ENCODE results near the gene CARD10. TPM values are rescaled to one million over a fixed set of nuclear protein-coding genes. Genes with fewer than 3 reads are reported as not detected.
"Not testable (repeated sequence)": the region's sequence is repeated elsewhere in the genome, so short reads cannot be mapped to it uniquely, and the experiment has no call there.

The CARD10 gene
- total RNA-seq, 3 donors from 2014 or later (not counting 1 experiment from before 2014, with no cell fraction given) = 0.09 to 0.16 (median 0.10) TPM

- H3K9me3 Mint-ChIP-seq = no peaks in the 10 kb centered on the region
- ATAC-seq (no peak), DNase-seq (no peak)
- no peak overlapping the region for H3K4me3 Mint-ChIP-seq
- 25% methylated on average over 28 of the region's 28 CpGs for whole genome bisulfite sequencing (ENCODE audit: insufficient coverage)
- Histone ChIP-seq H3K9me3 (ENCODE audit: control insufficient read depth, insufficient read depth, low read length) (no peaks in the 10 kb centered on the region), H3K4me1 (ENCODE audit: control insufficient read depth, insufficient read depth, low read length) (peaks cover 29% of the 10 kb centered on the region), H3K27ac (ENCODE audit: low read length) (no peak overlapping the region), H3K27me3 (ENCODE audit: control insufficient read depth, insufficient read depth, low read length) (peaks cover 2% of the 10 kb centered on the region), H3K4me3 (ENCODE audit: low read length) (no peak overlapping the region), H3K36me3 (ENCODE audit: control insufficient read depth, insufficient read depth, low read length) (no peaks in the 10 kb centered on the region)
- peaks cover 0 to 17% of the 10 kb centered on the region in 2 donors for H3K4me1 Mint-ChIP-seq
- intact Hi-C loops (cut with micrococcal nuclease) = no loop called here
- peak overlapping the region in 1 of 2 donors; percentile 60 for H3K27ac Mint-ChIP-seq
- TF ChIP-seq CTCF (IDR thresholded peaks at IDR 0.05) = no peak
- no peaks in the 10 kb centered on the region for H3K36me3 Mint-ChIP-seq
- H3K27me3 Mint-ChIP-seq (ENCODE audit: low read depth in 2 of 2) = peaks cover 0 to 17% of the 10 kb centered on the region in 2 donors
Observed at GRCh38 chr22:37545703-37546436, 26.7 kb upstream of the CARD10 start.

- peaks cover 33% of the 10 kb centered on the region for H3K4me1 ChIP-seq (ENCODE audit: control insufficient read depth, insufficient read depth, low read length)
- H3K27me3 ChIP-seq (ENCODE audit: control insufficient read depth, insufficient read depth, low read length) = peaks cover 6% of the 10 kb centered on the region
- no peaks in the 10 kb centered on the region for H3K36me3 ChIP-seq (ENCODE audit: control insufficient read depth, insufficient read depth, low read length)
- 47% methylated on average over 11 of the region's 11 CpGs for WGBS (ENCODE audit: insufficient coverage)
- H3K9me3 ChIP-seq (ENCODE audit: control insufficient read depth, insufficient read depth, low read length) = no peaks in the 10 kb centered on the region
- H3K27ac ChIP-seq (ENCODE audit: low read length) = no peak overlapping the region
- H3K36me3 Mint-ChIP-seq = no peaks in the 10 kb centered on the region
- no peak overlapping the region for H3K4me3 Mint-ChIP-seq
- no peaks in the 10 kb centered on the region for H3K9me3 Mint-ChIP-seq
- peaks cover 0 to 24% of the 10 kb centered on the region in 2 donors for H3K27me3 Mint-ChIP-seq (ENCODE audit: low read depth in 2 of 2)
- H3K27ac Mint-ChIP-seq = no peak overlapping the region
- no peak overlapping the region for H3K4me3 ChIP-seq (ENCODE audit: low read length)
- TF ChIP-seq CTCF (IDR thresholded peaks at IDR 0.05) = peak; percentile 19
- intact Hi-C loops (cut with micrococcal nuclease) = no loop called here
- ATAC-seq = peak; percentile 39 to 74 (median 65)
- peak; percentile 42 to 68 for DNase-seq
- H3K4me1 Mint-ChIP-seq = peaks cover 0 to 25% of the 10 kb centered on the region in 2 donors
Observed at GRCh38 chr22:37544955-37545702, 25.9 kb upstream of the CARD10 start.

- peaks cover 55% of the 10 kb centered on the region for H3K4me1 ChIP-seq (ENCODE audit: control insufficient read depth, insufficient read depth, low read length)
- no peak for ATAC-seq
- peaks cover 0 to 28% of the 10 kb centered on the region in 2 donors for H3K27me3 Mint-ChIP-seq (ENCODE audit: low read depth in 2 of 2)
- H3K4me1 Mint-ChIP-seq = peaks cover 7 to 37% of the 10 kb centered on the region in 2 donors
- intact Hi-C loops (cut with micrococcal nuclease) = no loop called here
- no peak overlapping the region for H3K27ac ChIP-seq (ENCODE audit: low read length)
- peaks cover 11% of the 10 kb centered on the region for H3K27me3 ChIP-seq (ENCODE audit: control insufficient read depth, insufficient read depth, low read length)
- H3K9me3 ChIP-seq (ENCODE audit: control insufficient read depth, insufficient read depth, low read length) = no peaks in the 10 kb centered on the region
- H3K36me3 Mint-ChIP-seq = no peaks in the 10 kb centered on the region
- no peaks in the 10 kb centered on the region for H3K36me3 ChIP-seq (ENCODE audit: control insufficient read depth, insufficient read depth, low read length)
- H3K9me3 Mint-ChIP-seq = no peaks in the 10 kb centered on the region
- no peak overlapping the region for H3K4me3 Mint-ChIP-seq
- TF ChIP-seq CTCF (IDR thresholded peaks at IDR 0.05) = no peak
- no peak overlapping the region for H3K4me3 ChIP-seq (ENCODE audit: low read length)
- DNase-seq = no peak
- WGBS (ENCODE audit: insufficient coverage) = 92% methylated on average over 7 of the region's 7 CpGs
- no peak overlapping the region for H3K27ac Mint-ChIP-seq
Observed at GRCh38 chr22:37542959-37543358, 23.7 kb upstream of the CARD10 start.

- H3K27ac Mint-ChIP-seq; ATAC-seq; intact Hi-C loops (cut with micrococcal nuclease); H3K4me3 Mint-ChIP-seq; H3K9me3 Mint-ChIP-seq; H3K27ac ChIP-seq (ENCODE audit: low read length); DNase-seq; H3K36me3 ChIP-seq (ENCODE audit: control insufficient read depth, insufficient read depth, low read length); H3K4me3 ChIP-seq (ENCODE audit: low read length); H3K9me3 ChIP-seq (ENCODE audit: control insufficient read depth, insufficient read depth, low read length); H3K36me3 Mint-ChIP-seq: not testable (repeated sequence)
- WGBS (ENCODE audit: insufficient coverage) = 96% methylated on average over 4 of the region's 4 CpGs
- H3K27me3 Mint-ChIP-seq (ENCODE audit: low read depth in 2 of 2) = peaks cover 0 to 28% of the 10 kb centered on the region in 2 donors
- peaks cover 55% of the 10 kb centered on the region for H3K4me1 ChIP-seq (ENCODE audit: control insufficient read depth, insufficient read depth, low read length)
- H3K27me3 ChIP-seq (ENCODE audit: control insufficient read depth, insufficient read depth, low read length) = peaks cover 11% of the 10 kb centered on the region
- peaks cover 7 to 37% of the 10 kb centered on the region in 2 donors for H3K4me1 Mint-ChIP-seq
Observed at GRCh38 chr22:37542416-37542815, 23.2 kb upstream of the CARD10 start.

GRCh38 chr22:37539790-37540189, 20.6 kb upstream of the CARD10 start:
- H3K4me1 Mint-ChIP-seq = peaks cover 7 to 19% of the 10 kb centered on the region in 2 donors
- H3K27me3 Mint-ChIP-seq (ENCODE audit: low read depth in 2 of 2) = peaks cover 0 to 21% of the 10 kb centered on the region in 2 donors
- not testable (repeated sequence) for H3K36me3 Mint-ChIP-seq; H3K9me3 Mint-ChIP-seq; H3K27ac Mint-ChIP-seq; H3K27me3 ChIP-seq (ENCODE audit: control insufficient read depth, insufficient read depth, low read length); DNase-seq; H3K27ac ChIP-seq (ENCODE audit: low read length); H3K9me3 ChIP-seq (ENCODE audit: control insufficient read depth, insufficient read depth, low read length); ATAC-seq; H3K36me3 ChIP-seq (ENCODE audit: control insufficient read depth, insufficient read depth, low read length); H3K4me3 ChIP-seq (ENCODE audit: low read length); H3K4me3 Mint-ChIP-seq
- 92% methylated on average over 6 of the region's 6 CpGs for WGBS (ENCODE audit: insufficient coverage)
- H3K4me1 ChIP-seq (ENCODE audit: control insufficient read depth, insufficient read depth, low read length) = peaks cover 35% of the 10 kb centered on the region
- intact Hi-C loops (cut with micrococcal nuclease) = loop anchor here (1.0 to 2.0 kb wide), 3 partner anchors 28 to 323 kb away; no protein-coding TSS in a partner anchor

All from natural killer cell (primary cell).